Nucleus accumbens (tissue), 56 donors: ENCODE data around the gene BPIFA3.

ENCODE experiments used
- DNase-seq, 56 donors: peaks; one replicate each; lab custom pipeline; 2025; lab: John Stamatoyannopoulos, UW

Gene BPIFA3

GRCh38 chr20:33211817-33212424 is 5.2 kb upstream of the BPIFA3 start:
- DNase-seq: peak in 18 of 56 donors; percentile 0 to 40 (median 5)

GRCh38 chr20:33224399-33224798 is 7.2 kb downstream of the BPIFA3 start:
- no peak for DNase-seq

GRCh38 chr20:33229843-33230242 is 12.7 kb downstream of the BPIFA3 start:
- peak in 7 of 56 donors; percentile 0 to 9 (median 1) for DNase-seq

GRCh38 chr20:33231237-33231636 is 14.1 kb downstream of the BPIFA3 start:
- no peak for DNase-seq

- no peak for DNase-seq
Measured at GRCh38 chr20:33232486-33233072, 15.4 kb downstream of the BPIFA3 start.

- peak in 1 of 56 donors; percentile 8 for DNase-seq
Measured at GRCh38 chr20:33233129-33233774, 16.1 kb downstream of the BPIFA3 start.

- DNase-seq: no peak
Measured at GRCh38 chr20:33234050-33234449, 16.9 kb downstream of the BPIFA3 start.

- no peak for DNase-seq
Measured at GRCh38 chr20:33235696-33236095, 18.5 kb downstream of the BPIFA3 start, which contains the start of gene BPIFA1. Gene BPIFA1, plus strand, starts transcription at chr20:33235996. Its CDS starts 1,716 bp downstream, at chr20:33237712.

- DNase-seq: no peak
Measured at GRCh38 chr20:33236351-33236750, 19.2 kb downstream of the BPIFA3 start.

- no peak for DNase-seq
Measured at GRCh38 chr20:33237989-33238388, 20.8 kb downstream of the BPIFA3 start.

GRCh38 chr20:33239418-33239817 is 22.3 kb downstream of the BPIFA3 start:
- no peak for DNase-seq

GRCh38 chr20:33239979-33240736 is 23.0 kb downstream of the BPIFA3 start:
- no peak for DNase-seq

- no peak for DNase-seq
Measured at GRCh38 chr20:33240923-33241322, 23.8 kb downstream of the BPIFA3 start.

- no peak for DNase-seq
Measured at GRCh38 chr20:33242319-33243100, 25.4 kb downstream of the BPIFA3 start.

GRCh38 chr20:33246077-33246476 is 28.9 kb downstream of the BPIFA3 start:
- no peak for DNase-seq

- DNase-seq: no peak
Measured at GRCh38 chr20:33249456-33249855, 32.3 kb downstream of the BPIFA3 start.

GRCh38 chr20:33250666-33251065 is 33.5 kb downstream of the BPIFA3 start:
- no peak for DNase-seq

GRCh38 chr20:33251496-33251895 is 34.3 kb downstream of the BPIFA3 start:
- DNase-seq: no peak

- no peak for DNase-seq
Measured at GRCh38 chr20:33252460-33252859, 35.3 kb downstream of the BPIFA3 start.

- DNase-seq: no peak
Measured at GRCh38 chr20:33255005-33255404, 37.9 kb downstream of the BPIFA3 start.
